HepG2 (cell line): ENCODE results near the gene MAPK9. TPM values are rescaled to one million over a fixed set of nuclear protein-coding genes. Genes with fewer than 3 reads are reported as not detected.

Experiments
- ATAC-seq: fragments of 200-7000 bp; cut with Tn5 transposase; 3 replicates; pipeline ENCODE4 v1.9.1; 2020; ENCODE audit warnings: mild to moderate bottlenecking, moderate library complexity
- BruUV-seq: library from RNA; stranded (reverse); fragments of 400-500 nt; replicated peaks from 2 replicates; lab custom pipeline; 2021; lab: Mats Ljungman, UMichigan
- CTCF ChIA-PET: fragments of 300-600 bp; formaldehyde crosslinking; extraction: SDS; loops from one replicate; lab custom pipeline; 2021; ENCODE audit warnings: low total read pairs, inconsistent platforms, low intra/inter-chr PET ratio; lab: Yijun Ruan, JAX
- POLR2A ChIA-PET: fragments of 350-600 bp; sonication (Branson Sonifier 250); formaldehyde crosslinking; loops from one replicate; lab custom pipeline; 2020; ENCODE audit warnings: antibody characterized with exemption, inconsistent platforms; lab: Yijun Ruan, JAX
- DNase-seq: peaks from one replicate; pipeline ENCODE4 v3.0.0-alpha.2; 2015; ENCODE audit warnings: low spot score
- FAIRE-seq: peaks from 3 replicates; lab custom pipeline; 2011; peaks lifted over from hg19 to GRCh38; lab: Jason Lieb, UNC
- H2AFZ ChIP-seq: one replicate; pipeline ENCODE4 v1.6.1; 2011; ENCODE audit warnings: low read length, inconsistent platforms
- H3K27ac ChIP-seq: fragments of 300-600 bp; 3 replicates; pipeline ENCODE4 v1.8.0; 2011; ENCODE audit warnings: mixed run types, mild to moderate bottlenecking, mixed read lengths, low read length, inconsistent platforms; ENCODE audit not compliant: insufficient read depth; ENCODE audit errors: extremely low read length
- H3K27me3 ChIP-seq, 2 experiments: fragments of 200-600 bp in 1 of 2; 2 replicates in 1 of 2; 3 replicates in 1 of 2; pipeline versions ENCODE4 v1.6.0 to v1.8.0; 2011; ENCODE audit warnings: low read length in 2 of 2, mild to moderate bottlenecking in 2 of 2, moderate library complexity in 2 of 2, inconsistent platforms in 1 of 2; ENCODE audit not compliant: insufficient read depth in 2 of 2, control insufficient read depth in 1 of 2
- H3K36me3 ChIP-seq, 2 experiments: fragments of 200-600 bp in 1 of 2; replicated peaks in 1 of 2; 2 replicates in 1 of 2; 3 replicates in 1 of 2; pipeline versions ENCODE4 v1.5.1 to v1.8.0; 2011; ENCODE audit warnings: low read length in 2 of 2, inconsistent platforms in 1 of 2; ENCODE audit not compliant: insufficient read depth in 2 of 2, control insufficient read depth in 1 of 2
- H3K4me1 ChIP-seq: 2 replicates; pipeline ENCODE4 v1.5.1; 2012; ENCODE audit warnings: low read length, inconsistent platforms; ENCODE audit not compliant: insufficient read depth
- H3K4me2 ChIP-seq: 2 replicates; pipeline ENCODE4 v1.6.0; 2011; ENCODE audit warnings: low read depth, low read length, inconsistent platforms
- H3K4me3 ChIP-seq, 3 experiments: fragments of 200-600 bp in 1 of 3; sonication (generic), shearing (Covaris generic) in 1 of 3; replicated peaks in 1 of 3; 2 replicates each; pipeline ENCODE4 v1.5.1; 2011 to 2016; ENCODE audit warnings: low read length in 3 of 3, inconsistent platforms in 2 of 3, low read depth in 2 of 3, mild to moderate bottlenecking in 2 of 3, control low read depth in 1 of 3, mixed read lengths in 1 of 3; ENCODE audit not compliant: insufficient read depth in 1 of 3
- H3K79me2 ChIP-seq: one replicate; pipeline ENCODE4 v1.6.1; 2011; ENCODE audit warnings: low read length, inconsistent platforms; ENCODE audit not compliant: insufficient read depth
- H3K9ac ChIP-seq: 2 replicates; pipeline ENCODE4 v1.6.0; 2011; ENCODE audit warnings: mild to moderate bottlenecking, low read depth, low read length, inconsistent platforms; ENCODE audit not compliant: insufficient read depth
- H3K9me3 ChIP-seq: 2 replicates; pipeline ENCODE4 v1.5.1; 2012; ENCODE audit warnings: mild to moderate bottlenecking, low read length
- H4K20me1 ChIP-seq: 2 replicates; pipeline ENCODE4 v1.6.0; 2011; ENCODE audit warnings: inconsistent platforms, mild to moderate bottlenecking, low read length, moderate library complexity; ENCODE audit not compliant: insufficient read depth
- NFIC ChIP-seq: IDR thresholded peaks from 2 replicates; pipeline ENCODE4 v1.6.1; 2012; ENCODE audit warnings: mild to moderate bottlenecking, low read length, inconsistent platforms
- NKX3-1 ChIP-seq: sonication (generic); formaldehyde crosslinking; IDR thresholded peaks from 2 replicates; pipeline ENCODE4 v1.5.0; 2020; ENCODE audit warnings: missing genetic modification reagents
- RARG ChIP-seq: sonication (generic); formaldehyde crosslinking; IDR thresholded peaks from 2 replicates; pipeline ENCODE4 v1.4.0; 2020; ENCODE audit warnings: low read depth, mild to moderate bottlenecking, missing genetic modification reagents
- SMC3 ChIP-seq: IDR thresholded peaks from 2 replicates; pipeline ENCODE4 v1.6.1; 2011; ENCODE audit warnings: low read length, improper control_type of control experiment
- ZFP1 ChIP-seq: IDR thresholded peaks from 2 replicates; pipeline ENCODE4 v1.6.1; 2016
- ZNF232 ChIP-seq: sonication (generic); formaldehyde crosslinking; IDR thresholded peaks from 2 replicates; pipeline ENCODE4 v1.4.0; 2020; ENCODE audit warnings: missing genetic modification reagents, borderline replicate concordance
- WGBS: methylation state at CpG from one replicate; pipeline ENCODE4 v1.1.6; 2017; ENCODE audit warnings: low lambda C conversion rate; 5-methylcytosine and 5-hydroxymethylcytosine counted together
- in situ Hi-C: cut with HindIII; loops from 2 replicates; pipeline ENCODE4 v1.10.0; 2017; ENCODE audit warnings: low pct_unique_long_range_greater_than_20kb; ENCODE audit not compliant: extremely low pct_ligation_motif_present
- intact Hi-C: fragments of 100-400 bp; cut with micrococcal nuclease; formaldehyde crosslinking; loops from one replicate; pipeline ENCODE4 v1.10.0; 2022; ENCODE audit not compliant: unreplicated experiment
- polyA plus RNA-seq, 8 experiments: library from polyadenylated mRNA; depleted of rRNA in 3 of 8; stranded (reverse) in 7 of 8; unstranded in 1 of 8; fragments of >200 nt; fragmentation: Illumina TruSeq in 4 of 8; extraction: Trizol in 4 of 8; gene quantifications; 2 replicates each; pipeline versions ENCODE4 v1.2.1 to v1.2.3, GENCODE V29; 2011 to 2016; ENCODE audit warnings: low read depth in 4 of 8, missing spikeins in 1 of 8, mixed read lengths in 1 of 8; ENCODE audit not compliant: insufficient read depth in 1 of 8
- total RNA-seq, 5 experiments: library from RNA; depleted of rRNA; stranded (reverse); fragments of >200 nt; fragmentation: Illumina TruSeq; extraction: Trizol; gene quantifications; 2 replicates each; pipeline ENCODE4 v1.2.3, GENCODE V29; 2016; ENCODE audit warnings: low read depth in 1 of 5
- TF ChIP-seq, protein P1 (sequence below): sonication (generic); formaldehyde crosslinking; IDR thresholded peaks from 2 replicates; pipeline ENCODE4 v1.5.0; 2020; ENCODE audit warnings: missing genetic modification reagents, mild to moderate bottlenecking, borderline replicate concordance
- TF ChIP-seq, protein P2 (sequence below): IDR thresholded peaks from 2 replicates; pipeline ENCODE4 v1.6.1; 2018; ENCODE audit warnings: missing genetic modification reagents, mild to moderate bottlenecking, missing compliant biosample characterization
- TF ChIP-seq, protein P3 (sequence below): sonication (generic); formaldehyde crosslinking; IDR thresholded peaks from 2 replicates; pipeline ENCODE4 v1.8.0; 2022; ENCODE audit warnings: low read depth, missing genetic modification reagents
- TF ChIP-seq, protein P4 (sequence below): sonication (generic); formaldehyde crosslinking; IDR thresholded peaks from 2 replicates; pipeline ENCODE4 v1.4.0; 2020; ENCODE audit warnings: missing genetic modification reagents; ENCODE audit errors: not compliant biosample characterization
- TF ChIP-seq, protein P5 (sequence below): IDR thresholded peaks from 2 replicates; pipeline ENCODE4 v1.4.0; 2020; ENCODE audit warnings: mild to moderate bottlenecking, missing genetic modification reagents
- TF ChIP-seq, protein P6 (sequence below): sonication (generic); formaldehyde crosslinking; IDR thresholded peaks from 2 replicates; pipeline ENCODE4 v1.4.0; 2020; ENCODE audit warnings: missing genetic modification reagents
- TF ChIP-seq, protein P7 (sequence below): sonication (generic); formaldehyde crosslinking; conservative IDR thresholded peaks from 2 replicates; pipeline ENCODE4 v1.4.0; 2020; ENCODE audit warnings: missing genetic modification reagents

The MAPK9 gene
- total and polyA plus RNA-seq, 2 of the 13 experiments (the other 11 are each of a cell fraction or from before 2014, with no cell fraction given), result 30.1 to 56.1 TPM

DNA sequence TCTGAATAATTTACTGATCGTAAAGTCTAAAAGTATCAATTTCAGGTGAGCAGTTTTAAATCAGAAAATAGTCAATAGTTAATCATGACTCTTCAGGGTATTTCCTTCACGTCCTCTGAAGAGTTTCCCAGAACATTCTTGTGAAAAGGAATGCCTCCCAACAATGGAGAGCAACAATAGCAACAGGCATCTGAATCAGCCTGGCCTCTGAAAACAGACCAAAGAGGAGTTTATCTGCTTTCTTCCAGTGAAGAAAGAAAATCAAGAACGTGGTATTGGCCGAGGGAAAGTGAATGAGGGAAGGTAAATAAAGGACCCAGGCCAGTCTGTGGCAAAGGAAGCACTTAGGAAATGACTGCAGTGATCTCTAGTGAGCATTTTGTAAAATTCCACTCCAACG is 56.8 kb downstream of the MAPK9 start:
- intact Hi-C loops (no loop called here), in situ Hi-C loops (no loop called here)
- no peak overlapping the region for H3K27ac ChIP-seq
- no peak overlapping the region for H3K9ac ChIP-seq
- no peak overlapping the region for H2AFZ ChIP-seq
- ChIA-PET CTCF (no interaction called here), POLR2A (no interaction called here)
- no peaks in the 10 kb centered on the region for H3K27me3 ChIP-seq
- WGBS, result 96% methylated on average over 5 of the region's 5 CpGs
- no peak for ATAC-seq
- H3K36me3 ChIP-seq, result peaks cover 9 to 20% of the 10 kb centered on the region in 2 experiments; a peak in 4 of 5 replicates
- no TSS peak for BruUV-seq
- no peaks in the 10 kb centered on the region for H4K20me1 ChIP-seq
- H3K9me3 ChIP-seq, result no peaks in the 10 kb centered on the region
- DNase-seq, result no peak
- peaks cover 19% of the 10 kb centered on the region for H3K4me1 ChIP-seq
- H3K79me2 ChIP-seq, result no peaks in the 10 kb centered on the region
- no peak overlapping the region for H3K4me2 ChIP-seq
- FAIRE-seq, result no peak
- H3K4me3 ChIP-seq, result no peak overlapping the region
- TF ChIP-seq ZNF232 (CRISPR knock-in tag) (no peak), RARG (no peak), ZFP1 (CRISPR knock-in tag) (no peak), NFIC (no peak), SMC3 (no peak), NKX3-1 (no peak)
- TF ChIP-seq, protein P1, sequence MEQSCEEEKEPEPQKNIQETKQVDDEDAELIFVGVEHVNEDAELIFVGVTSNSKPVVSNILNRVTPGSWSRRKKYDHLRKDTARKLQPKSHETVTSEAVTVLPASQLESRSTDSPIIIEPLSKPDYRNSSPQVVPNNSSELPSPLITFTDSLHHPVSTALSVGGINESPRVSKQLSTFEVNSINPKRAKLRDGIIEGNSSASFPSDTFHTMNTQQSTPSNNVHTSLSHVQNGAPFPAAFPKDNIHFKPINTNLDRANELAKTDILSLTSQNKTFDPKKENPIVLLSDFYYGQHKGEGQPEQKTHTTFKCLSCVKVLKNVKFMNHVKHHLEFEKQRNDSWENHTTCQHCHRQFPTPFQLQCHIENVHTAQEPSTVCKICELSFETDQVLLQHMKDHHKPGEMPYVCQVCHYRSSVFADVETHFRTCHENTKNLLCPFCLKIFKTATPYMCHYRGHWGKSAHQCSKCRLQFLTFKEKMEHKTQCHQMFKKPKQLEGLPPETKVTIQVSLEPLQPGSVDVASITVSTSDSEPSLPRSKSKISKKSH (CRISPR knock-in tag), result no peak
- TF ChIP-seq, protein P2, sequence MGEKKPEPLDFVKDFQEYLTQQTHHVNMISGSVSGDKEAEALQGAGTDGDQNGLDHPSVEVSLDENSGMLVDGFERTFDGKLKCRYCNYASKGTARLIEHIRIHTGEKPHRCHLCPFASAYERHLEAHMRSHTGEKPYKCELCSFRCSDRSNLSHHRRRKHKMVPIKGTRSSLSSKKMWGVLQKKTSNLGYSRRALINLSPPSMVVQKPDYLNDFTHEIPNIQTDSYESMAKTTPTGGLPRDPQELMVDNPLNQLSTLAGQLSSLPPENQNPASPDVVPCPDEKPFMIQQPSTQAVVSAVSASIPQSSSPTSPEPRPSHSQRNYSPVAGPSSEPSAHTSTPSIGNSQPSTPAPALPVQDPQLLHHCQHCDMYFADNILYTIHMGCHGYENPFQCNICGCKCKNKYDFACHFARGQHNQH (CRISPR knock-in tag), result no peak
- TF ChIP-seq, protein P3, sequence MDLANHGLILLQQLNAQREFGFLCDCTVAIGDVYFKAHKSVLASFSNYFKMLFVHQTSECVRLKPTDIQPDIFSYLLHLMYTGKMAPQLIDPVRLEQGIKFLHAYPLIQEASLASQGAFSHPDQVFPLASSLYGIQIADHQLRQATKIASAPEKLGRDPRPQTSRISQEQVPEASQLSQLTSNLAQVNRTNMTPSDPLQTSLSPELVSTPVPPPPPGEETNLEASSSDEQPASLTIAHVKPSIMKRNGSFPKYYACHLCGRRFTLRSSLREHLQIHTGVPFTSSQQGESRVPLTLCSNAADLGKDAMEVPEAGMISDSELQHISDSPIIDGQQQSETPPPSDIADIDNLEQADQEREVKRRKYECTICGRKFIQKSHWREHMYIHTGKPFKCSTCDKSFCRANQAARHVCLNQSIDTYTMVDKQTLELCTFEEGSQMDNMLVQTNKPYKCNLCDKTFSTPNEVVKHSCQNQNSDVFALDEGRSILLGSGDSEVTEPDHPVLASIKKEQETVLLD (CRISPR knock-in tag), result no peak
- TF ChIP-seq, protein P4, sequence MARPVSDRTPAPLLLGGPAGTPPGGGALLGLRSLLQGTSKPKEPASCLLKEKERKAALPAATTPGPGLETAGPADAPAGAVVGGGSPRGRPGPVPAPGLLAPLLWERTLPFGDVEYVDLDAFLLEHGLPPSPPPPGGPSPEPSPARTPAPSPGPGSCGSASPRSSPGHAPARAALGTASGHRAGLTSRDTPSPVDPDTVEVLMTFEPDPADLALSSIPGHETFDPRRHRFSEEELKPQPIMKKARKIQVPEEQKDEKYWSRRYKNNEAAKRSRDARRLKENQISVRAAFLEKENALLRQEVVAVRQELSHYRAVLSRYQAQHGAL, result no peak
- TF ChIP-seq, protein P5, sequence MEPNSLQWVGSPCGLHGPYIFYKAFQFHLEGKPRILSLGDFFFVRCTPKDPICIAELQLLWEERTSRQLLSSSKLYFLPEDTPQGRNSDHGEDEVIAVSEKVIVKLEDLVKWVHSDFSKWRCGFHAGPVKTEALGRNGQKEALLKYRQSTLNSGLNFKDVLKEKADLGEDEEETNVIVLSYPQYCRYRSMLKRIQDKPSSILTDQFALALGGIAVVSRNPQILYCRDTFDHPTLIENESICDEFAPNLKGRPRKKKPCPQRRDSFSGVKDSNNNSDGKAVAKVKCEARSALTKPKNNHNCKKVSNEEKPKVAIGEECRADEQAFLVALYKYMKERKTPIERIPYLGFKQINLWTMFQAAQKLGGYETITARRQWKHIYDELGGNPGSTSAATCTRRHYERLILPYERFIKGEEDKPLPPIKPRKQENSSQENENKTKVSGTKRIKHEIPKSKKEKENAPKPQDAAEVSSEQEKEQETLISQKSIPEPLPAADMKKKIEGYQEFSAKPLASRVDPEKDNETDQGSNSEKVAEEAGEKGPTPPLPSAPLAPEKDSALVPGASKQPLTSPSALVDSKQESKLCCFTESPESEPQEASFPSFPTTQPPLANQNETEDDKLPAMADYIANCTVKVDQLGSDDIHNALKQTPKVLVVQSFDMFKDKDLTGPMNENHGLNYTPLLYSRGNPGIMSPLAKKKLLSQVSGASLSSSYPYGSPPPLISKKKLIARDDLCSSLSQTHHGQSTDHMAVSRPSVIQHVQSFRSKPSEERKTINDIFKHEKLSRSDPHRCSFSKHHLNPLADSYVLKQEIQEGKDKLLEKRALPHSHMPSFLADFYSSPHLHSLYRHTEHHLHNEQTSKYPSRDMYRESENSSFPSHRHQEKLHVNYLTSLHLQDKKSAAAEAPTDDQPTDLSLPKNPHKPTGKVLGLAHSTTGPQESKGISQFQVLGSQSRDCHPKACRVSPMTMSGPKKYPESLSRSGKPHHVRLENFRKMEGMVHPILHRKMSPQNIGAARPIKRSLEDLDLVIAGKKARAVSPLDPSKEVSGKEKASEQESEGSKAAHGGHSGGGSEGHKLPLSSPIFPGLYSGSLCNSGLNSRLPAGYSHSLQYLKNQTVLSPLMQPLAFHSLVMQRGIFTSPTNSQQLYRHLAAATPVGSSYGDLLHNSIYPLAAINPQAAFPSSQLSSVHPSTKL (CRISPR knock-in tag), result no peak
- TF ChIP-seq, protein P6, sequence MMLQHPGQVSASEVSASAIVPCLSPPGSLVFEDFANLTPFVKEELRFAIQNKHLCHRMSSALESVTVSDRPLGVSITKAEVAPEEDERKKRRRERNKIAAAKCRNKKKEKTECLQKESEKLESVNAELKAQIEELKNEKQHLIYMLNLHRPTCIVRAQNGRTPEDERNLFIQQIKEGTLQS, result no peak
- TF ChIP-seq, protein P7, sequence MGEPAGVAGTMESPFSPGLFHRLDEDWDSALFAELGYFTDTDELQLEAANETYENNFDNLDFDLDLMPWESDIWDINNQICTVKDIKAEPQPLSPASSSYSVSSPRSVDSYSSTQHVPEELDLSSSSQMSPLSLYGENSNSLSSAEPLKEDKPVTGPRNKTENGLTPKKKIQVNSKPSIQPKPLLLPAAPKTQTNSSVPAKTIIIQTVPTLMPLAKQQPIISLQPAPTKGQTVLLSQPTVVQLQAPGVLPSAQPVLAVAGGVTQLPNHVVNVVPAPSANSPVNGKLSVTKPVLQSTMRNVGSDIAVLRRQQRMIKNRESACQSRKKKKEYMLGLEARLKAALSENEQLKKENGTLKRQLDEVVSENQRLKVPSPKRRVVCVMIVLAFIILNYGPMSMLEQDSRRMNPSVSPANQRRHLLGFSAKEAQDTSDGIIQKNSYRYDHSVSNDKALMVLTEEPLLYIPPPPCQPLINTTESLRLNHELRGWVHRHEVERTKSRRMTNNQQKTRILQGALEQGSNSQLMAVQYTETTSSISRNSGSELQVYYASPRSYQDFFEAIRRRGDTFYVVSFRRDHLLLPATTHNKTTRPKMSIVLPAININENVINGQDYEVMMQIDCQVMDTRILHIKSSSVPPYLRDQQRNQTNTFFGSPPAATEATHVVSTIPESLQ (CRISPR knock-in tag), result no peak
